GM12892 (cell line): ENCODE results near the gene SLC27A5.
"Not testable (repeated sequence)": the region's sequence is repeated elsewhere in the genome, so short reads cannot be mapped to it uniquely, and the experiment has no call there.

ENCODE experiments used
- DNase-seq: peaks from one replicate; pipeline ENCODE4 v3.0.0; 2011; ENCODE audit not compliant: insufficient read length
- FAIRE-seq: peaks from 2 replicates; lab custom pipeline; 2011; peaks lifted over from hg19 to GRCh38; lab: Jason Lieb, UNC
- POLR2A ChIP-seq: IDR thresholded peaks from 2 replicates; pipeline ENCODE4 v1.6.1; 2011; ENCODE audit warnings: low read depth, low read length, control low read depth
- POLR2AphosphoS5 ChIP-seq: IDR thresholded peaks from 2 replicates; pipeline ENCODE4 v1.6.1; 2011; ENCODE audit warnings: low read depth, low read length, control low read depth
- TAF1 ChIP-seq: IDR thresholded peaks from 2 replicates; pipeline ENCODE4 v1.6.1; 2011; ENCODE audit warnings: low read depth, mild to moderate bottlenecking, control low read depth, low read length, borderline replicate concordance

SLC27A5 gene

GRCh38 chr19:58516964-58517833, 5.4 kb upstream of the SLC27A5 start:
- FAIRE-seq (no peak), DNase-seq (no peak)
- no peak for TF ChIP-seq POLR2A
- TF ChIP-seq TAF1: no peak
- no peak for TF ChIP-seq POLR2AphosphoS5

GRCh38 chr19:58516246-58516836, 4.5 kb upstream of the SLC27A5 start:
- FAIRE-seq: no peak
- no peak for DNase-seq
- TF ChIP-seq POLR2AphosphoS5: no peak
- no peak for TF ChIP-seq TAF1
- no peak for TF ChIP-seq POLR2A

GRCh38 chr19:58515259-58515658, 3.5 kb upstream of the SLC27A5 start:
- TF ChIP-seq POLR2A (no peak), POLR2AphosphoS5 (no peak), TAF1 (no peak)
- DNase-seq (no peak), FAIRE-seq (no peak)

- FAIRE-seq: no peak
- TF ChIP-seq POLR2A (no peak), POLR2AphosphoS5 (no peak), TAF1 (no peak)
- no peak for DNase-seq
Measured at GRCh38 chr19:58514564-58515022, 2.8 kb upstream of the SLC27A5 start.

- TF ChIP-seq TAF1: peak; percentile 28; the same call in 1 of the 2 replicates
- TF ChIP-seq POLR2A: peak; percentile 93
- TF ChIP-seq POLR2AphosphoS5: peak; percentile 86
- FAIRE-seq: peak; percentile 100
- peak; percentile 98 for DNase-seq
Measured at GRCh38 chr19:58513694-58514563, 2.1 kb upstream of the SLC27A5 start.

- DNase-seq (no peak), FAIRE-seq (no peak)
- TF ChIP-seq POLR2AphosphoS5 (no peak), TAF1 (no peak), POLR2A (no peak)
Measured at GRCh38 chr19:58513213-58513693, 1.5 kb upstream of the SLC27A5 start.

- DNase-seq: no peak
Measured at GRCh38 chr19:58510084-58510862, 1.5 kb downstream of the SLC27A5 start.

GRCh38 chr19:58509731-58510083, 2.1 kb downstream of the SLC27A5 start:
- DNase-seq: no peak
- no peak for TF ChIP-seq TAF1
- no peak for TF ChIP-seq POLR2AphosphoS5
- TF ChIP-seq POLR2A: no peak
- FAIRE-seq: no peak

More at GRCh38 chr19:58510084-58510862, 1.5 kb downstream of the SLC27A5 start:
- TF ChIP-seq TAF1: no peak
- no peak for TF ChIP-seq POLR2AphosphoS5
- no peak for TF ChIP-seq POLR2A
- no peak for FAIRE-seq

GRCh38 chr19:58507602-58508223, 4.1 kb downstream of the SLC27A5 start:
- DNase-seq, FAIRE-seq: not testable (repeated sequence)

- TF ChIP-seq POLR2A (no peak), TAF1 (no peak), POLR2AphosphoS5 (no peak)
- FAIRE-seq (no peak), DNase-seq (no peak)
Measured at GRCh38 chr19:58500242-58500641, 11.6 kb downstream of the SLC27A5 start.
